ENCODE results near the gene ZNF718. TPM values are rescaled to one million over a fixed set of nuclear protein-coding genes. Genes with fewer than 3 reads are reported as not detected.

The ZNF718 gene
- total RNA-seq (2016; rRNA removed; fragmentation: Illumina TruSeq; extraction: Trizol), result not detected in 2 replicates
- total RNA-seq (2016; cell fraction: cytosol; rRNA removed; fragmentation: Illumina TruSeq; extraction: Trizol; ENCODE audit: low read depth), result not detected in 2 replicates
- total RNA-seq (2016; cell fraction: insoluble cytoplasmic fraction; rRNA removed; fragmentation: Illumina TruSeq; extraction: Trizol), result not detected in 2 replicates
- total RNA-seq (2016; cell fraction: membrane; rRNA removed; fragmentation: Illumina TruSeq; extraction: Trizol), result not detected in 2 replicates
- total RNA-seq (2016; cell fraction: nucleus; rRNA removed; fragmentation: Illumina TruSeq; extraction: Trizol), result not detected in 2 replicates
- not detected in 2 replicates for polyA plus RNA-seq (2011; rRNA removed)
- not detected in 2 replicates for polyA plus RNA-seq (2011; cell fraction: cytosol; rRNA removed)
- not detected in 2 replicates for polyA plus RNA-seq (2011; cell fraction: nucleus; rRNA removed)
- polyA plus RNA-seq (2012), result not detected in 2 replicates
- polyA plus RNA-seq (2016; cell fraction: cytosol; fragmentation: Illumina TruSeq; extraction: Trizol; ENCODE audit: low read depth), result not detected in 2 replicates
- not detected in 2 replicates for polyA plus RNA-seq (2016; cell fraction: insoluble cytoplasmic fraction; fragmentation: Illumina TruSeq; extraction: Trizol; ENCODE audit: low read depth)
- polyA plus RNA-seq (2016; cell fraction: membrane; fragmentation: Illumina TruSeq; extraction: Trizol; ENCODE audit: low read depth), result not detected in 2 replicates
- not detected in 2 replicates for polyA plus RNA-seq (2016; cell fraction: nucleus; fragmentation: Illumina TruSeq; extraction: Trizol; ENCODE audit: insufficient read depth, low read depth)
- 2.2 TPM in 1 of 2 replicates, not detected in the other for polyA minus RNA-seq (2011; rRNA and poly(A)+ RNA removed; ENCODE audit: low replicate concordance)
- polyA minus RNA-seq (2011; cell fraction: cytosol; rRNA and poly(A)+ RNA removed), result not detected in 2 replicates
- not detected in 2 replicates for polyA minus RNA-seq (2011; cell fraction: nucleus; rRNA and poly(A)+ RNA removed)
- Bru-seq, nascent RNA, result percentile 18 among the genes with signal in this experiment
- percentile 20 among the genes with signal in this experiment for BruChase-seq, experiment 1, labeled RNA remaining after a 6-hour chase
- BruChase-seq, experiment 2, labeled RNA remaining after a 2-hour chase, result percentile 19 among the genes with signal in this experiment
- long read RNA-seq, experiment 1, result 0 reads
- long read RNA-seq, experiment 2, result 0 reads

DNA sequence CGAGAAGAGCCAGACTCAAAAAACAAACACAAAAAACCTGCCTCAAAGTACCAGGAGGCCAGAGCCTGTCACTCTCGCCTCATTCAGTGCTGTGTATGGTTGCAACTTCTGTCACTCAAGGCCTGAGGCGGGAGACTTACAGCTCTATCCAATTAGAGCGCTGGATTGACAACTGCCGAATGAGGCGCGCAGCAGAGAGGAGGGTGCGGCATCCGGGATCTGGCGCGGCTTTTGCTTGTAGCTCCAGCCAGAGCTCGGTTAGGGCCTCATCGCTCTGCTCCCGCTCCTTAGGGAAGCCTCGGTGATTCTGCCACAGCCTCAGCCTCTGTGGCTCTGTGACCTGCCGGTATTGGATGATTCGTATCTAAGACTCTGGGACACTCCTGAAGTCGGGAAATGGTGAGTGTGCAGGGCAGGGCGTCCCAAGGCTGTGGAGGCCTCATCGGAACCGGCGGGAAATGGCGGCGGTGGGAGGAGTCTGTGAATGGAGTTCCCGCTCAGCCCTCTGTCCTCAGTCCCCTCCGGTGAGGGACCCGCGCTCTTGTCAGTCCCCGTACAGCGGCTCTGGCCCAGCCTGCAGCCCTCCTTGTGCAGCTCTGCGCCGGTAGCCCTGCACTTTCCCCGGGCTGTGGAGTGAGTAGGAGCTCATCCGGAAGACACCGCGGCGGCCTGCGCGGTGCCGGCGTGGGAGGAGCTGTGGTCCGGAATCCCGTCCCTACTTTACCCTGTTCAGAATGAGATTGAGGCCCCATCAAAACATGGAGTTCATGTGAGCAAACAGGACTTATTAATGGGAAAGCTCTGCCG is at the start of gene ZNF718:
Gene ZNF718, plus strand, starts transcription at position 227 of the 807 bp plus-strand sequence. Its CDS starts 170 bp downstream, at position 397.
- no TSS peak for BruUV-seq (replicated peaks)
- TF ChIP-seq ZNF3 (CRISPR knock-in tag; IDR thresholded peaks at IDR 0.05), result no peak
- TF ChIP-seq ARNTL (CRISPR knock-in tag; IDR thresholded peaks at IDR 0.05), result no peak
- no peak for TF ChIP-seq ZNF318 (CRISPR knock-in tag; IDR thresholded peaks at IDR 0.05)
- TF ChIP-seq ZNF691 (CRISPR knock-in tag; IDR thresholded peaks at IDR 0.05; ENCODE audit: borderline replicate concordance, low read depth), result no peak
- TF ChIP-seq SCMH1 (CRISPR knock-in tag; IDR thresholded peaks at IDR 0.05; ENCODE audit: borderline replicate concordance), result no peak
- no peak for TF ChIP-seq SYNCRIP (IDR thresholded peaks at IDR 0.05; ENCODE audit: insufficient read depth, low read depth, low read length)
- TF ChIP-seq, protein P1, sequence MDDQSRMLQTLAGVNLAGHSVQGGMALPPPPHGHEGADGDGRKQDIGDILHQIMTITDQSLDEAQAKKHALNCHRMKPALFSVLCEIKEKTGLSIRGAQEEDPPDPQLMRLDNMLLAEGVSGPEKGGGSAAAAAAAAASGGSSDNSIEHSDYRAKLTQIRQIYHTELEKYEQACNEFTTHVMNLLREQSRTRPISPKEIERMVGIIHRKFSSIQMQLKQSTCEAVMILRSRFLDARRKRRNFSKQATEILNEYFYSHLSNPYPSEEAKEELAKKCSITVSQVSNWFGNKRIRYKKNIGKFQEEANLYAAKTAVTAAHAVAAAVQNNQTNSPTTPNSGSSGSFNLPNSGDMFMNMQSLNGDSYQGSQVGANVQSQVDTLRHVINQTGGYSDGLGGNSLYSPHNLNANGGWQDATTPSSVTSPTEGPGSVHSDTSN (CRISPR knock-in tag; IDR thresholded peaks at IDR 0.05; ENCODE audit: borderline replicate concordance), result no peak
- TF ChIP-seq NR2F2 (IDR thresholded peaks at IDR 0.05; ENCODE audit: borderline replicate concordance, low read depth), result no peak

More for the DNA sequence above, at the start of gene ZNF718:
- ATAC-seq (no peak), FAIRE-seq (no peak), DNase-seq (ENCODE audit: low spot score) (no peak)
- Histone ChIP-seq H3K27me3 (ENCODE audit: control insufficient read depth in 1 of 2, insufficient read depth in 2 of 2, low read length in 2 of 2) (no peaks in the 10 kb centered on the region), H3K4me2 (ENCODE audit: low read depth, low read length) (no peak within 1 kb of the TSS), H3K36me3 (replicated peaks in 1 of 2; ENCODE audit: control insufficient read depth in 1 of 2, insufficient read depth in 2 of 2, low read length in 2 of 2) (no peaks in the 10 kb centered on the region), H3K9ac (ENCODE audit: insufficient read depth, low read depth, low read length) (no peak within 1 kb of the TSS), H2AFZ (ENCODE audit: low read length) (no peak within 1 kb of the TSS), H4K20me1 (ENCODE audit: insufficient read depth, low read length) (no peaks in the 10 kb centered on the region), H3K4me3 (replicated peaks in 1 of 3; ENCODE audit: insufficient read depth in 1 of 3, low read depth in 2 of 3, low read length in 3 of 3) (no peak within 1 kb of the TSS), H3K4me1 (ENCODE audit: insufficient read depth, low read length) (no peaks in the 10 kb centered on the region), H3K9me3 (ENCODE audit: low read length) (peaks cover 69% of the 10 kb centered on the region), H3K79me2 (ENCODE audit: insufficient read depth, low read length) (no peaks in the 10 kb centered on the region), H3K27ac (ENCODE audit: extremely low read length, insufficient read depth, low read length) (no peak within 1 kb of the TSS)
- 53% methylated on average over 31 of the region's 44 CpGs for WGBS (ENCODE audit: low lambda C conversion rate)
- in situ Hi-C loops (cut with HindIII; ENCODE audit: extremely low pct_ligation_motif_present, low pct_unique_long_range_greater_than_20kb) (no loop called here), intact Hi-C loops (cut with micrococcal nuclease; ENCODE audit: unreplicated experiment) (no loop called here)
- POLR2A ChIA-PET, result no interaction called here
- CTCF ChIA-PET (ENCODE audit: low intra/inter-chr PET ratio, low total read pairs), result no interaction called here
